Measurements from ENCODE around the gene NPM3.

Gene NPM3

GRCh38 chr10:101766306-101766705, 16.9 kb downstream of the NPM3 start:
- Histone ChIP-seq H4K20me1 (ENCODE audit: insufficient read depth, low read length) (no peaks in the 10 kb centered on the region), H3K36me3 (replicated peaks; ENCODE audit: insufficient read depth, low read length) (no peaks in the 10 kb centered on the region), H3K4me1 (ENCODE audit: low read length) (no peaks in the 10 kb centered on the region), H3K27me3 (replicated peaks; ENCODE audit: insufficient read depth, low read length) (peaks cover 32% of the 10 kb centered on the region), H3K9ac (ENCODE audit: low read length) (no peak overlapping the region), H3K27ac (ENCODE audit: low read length) (no peak overlapping the region), H2AFZ (ENCODE audit: low read length) (no peak overlapping the region), H3K4me3 (ENCODE audit: low read length) (no peak overlapping the region), H3K9me2 (replicated peaks; ENCODE audit: insufficient read depth, low read length) (no peaks in the 10 kb centered on the region), H3K79me2 (ENCODE audit: low read length) (no peaks in the 10 kb centered on the region), H3K9me3 (replicated peaks; ENCODE audit: insufficient read depth, low read length) (no peaks in the 10 kb centered on the region), H3K4me2 (ENCODE audit: low read depth, low read length) (no peak overlapping the region), H3F3A (ENCODE audit: insufficient read depth, low read length) (no peaks in the 10 kb centered on the region)
- TF ChIP-seq EZH2 (optimal IDR thresholded peaks at IDR 0.05; ENCODE audit: low read depth, low read length) (no peak), EZH2phosphoT487 (IDR thresholded peaks at IDR 0.05; ENCODE audit: low read length) (no peak)
- TF ChIP-seq, protein P1, sequence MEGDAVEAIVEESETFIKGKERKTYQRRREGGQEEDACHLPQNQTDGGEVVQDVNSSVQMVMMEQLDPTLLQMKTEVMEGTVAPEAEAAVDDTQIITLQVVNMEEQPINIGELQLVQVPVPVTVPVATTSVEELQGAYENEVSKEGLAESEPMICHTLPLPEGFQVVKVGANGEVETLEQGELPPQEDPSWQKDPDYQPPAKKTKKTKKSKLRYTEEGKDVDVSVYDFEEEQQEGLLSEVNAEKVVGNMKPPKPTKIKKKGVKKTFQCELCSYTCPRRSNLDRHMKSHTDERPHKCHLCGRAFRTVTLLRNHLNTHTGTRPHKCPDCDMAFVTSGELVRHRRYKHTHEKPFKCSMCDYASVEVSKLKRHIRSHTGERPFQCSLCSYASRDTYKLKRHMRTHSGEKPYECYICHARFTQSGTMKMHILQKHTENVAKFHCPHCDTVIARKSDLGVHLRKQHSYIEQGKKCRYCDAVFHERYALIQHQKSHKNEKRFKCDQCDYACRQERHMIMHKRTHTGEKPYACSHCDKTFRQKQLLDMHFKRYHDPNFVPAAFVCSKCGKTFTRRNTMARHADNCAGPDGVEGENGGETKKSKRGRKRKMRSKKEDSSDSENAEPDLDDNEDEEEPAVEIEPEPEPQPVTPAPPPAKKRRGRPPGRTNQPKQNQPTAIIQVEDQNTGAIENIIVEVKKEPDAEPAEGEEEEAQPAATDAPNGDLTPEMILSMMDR (IDR thresholded peaks at IDR 0.05; ENCODE audit: low read length): no peak
- no peak for DNase-seq

DNA sequence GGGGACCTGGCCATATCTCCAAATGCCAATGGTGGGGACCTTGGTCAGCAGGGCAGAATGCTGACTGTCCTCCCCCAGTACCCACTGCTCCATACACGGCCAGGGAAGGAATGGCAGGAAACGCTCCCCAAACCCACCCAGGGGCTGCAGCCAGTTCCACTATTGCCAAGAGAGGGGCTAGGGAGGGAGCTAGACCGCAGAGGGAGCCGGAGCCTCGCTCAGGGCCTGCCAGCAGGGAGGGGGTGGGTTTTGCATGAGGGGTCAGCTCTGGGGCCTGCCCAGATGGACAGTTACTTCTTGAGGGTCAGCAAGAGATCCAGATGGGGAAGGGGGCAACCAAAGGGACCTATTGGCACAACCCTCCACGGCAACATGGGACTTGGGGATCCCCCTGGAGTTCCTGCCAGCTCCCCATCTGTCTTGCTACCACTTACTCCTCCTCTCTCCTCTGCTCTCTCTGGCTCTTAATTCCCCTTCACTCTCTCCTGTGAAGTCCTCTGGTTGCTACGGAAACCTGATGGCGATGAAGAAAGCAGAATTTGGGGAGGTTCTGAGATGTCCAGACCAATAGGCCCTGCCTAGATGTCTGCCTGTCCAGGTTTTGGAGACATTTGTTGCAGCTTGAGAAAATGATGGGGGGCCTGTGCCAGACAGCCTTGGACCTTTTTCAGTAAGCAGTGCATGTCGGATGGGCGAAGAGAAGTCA, 20.0 kb downstream of the NPM3 start:
- H3K27me3 ChIP-seq (replicated peaks; ENCODE audit: insufficient read depth, low read length): peaks cover 19% of the 10 kb centered on the region
- H2AFZ ChIP-seq (ENCODE audit: low read length): no peak overlapping the region
- no peaks in the 10 kb centered on the region for H3F3A ChIP-seq (ENCODE audit: insufficient read depth, low read length)
- H3K9me2 ChIP-seq (replicated peaks; ENCODE audit: insufficient read depth, low read length): no peaks in the 10 kb centered on the region
- H3K9me3 ChIP-seq (replicated peaks; ENCODE audit: insufficient read depth, low read length): no peaks in the 10 kb centered on the region
- no peaks in the 10 kb centered on the region for H3K36me3 ChIP-seq (replicated peaks; ENCODE audit: insufficient read depth, low read length)
- H3K4me2 ChIP-seq (ENCODE audit: low read depth, low read length): no peak overlapping the region
- TF ChIP-seq, protein P1 (IDR thresholded peaks at IDR 0.05; ENCODE audit: low read length): no peak
- no peak for TF ChIP-seq EZH2phosphoT487 (IDR thresholded peaks at IDR 0.05; ENCODE audit: low read length)
- TF ChIP-seq EZH2 (optimal IDR thresholded peaks at IDR 0.05; ENCODE audit: low read depth, low read length): no peak
- no peaks in the 10 kb centered on the region for H3K4me1 ChIP-seq (ENCODE audit: low read length)
- H3K4me3 ChIP-seq (ENCODE audit: low read length): no peak overlapping the region
- H4K20me1 ChIP-seq (ENCODE audit: insufficient read depth, low read length): no peaks in the 10 kb centered on the region
- H3K79me2 ChIP-seq (ENCODE audit: low read length): no peaks in the 10 kb centered on the region
- no peak for DNase-seq
- no peak overlapping the region for H3K9ac ChIP-seq (ENCODE audit: low read length)
- H3K27ac ChIP-seq (ENCODE audit: low read length): no peak overlapping the region

DNA sequence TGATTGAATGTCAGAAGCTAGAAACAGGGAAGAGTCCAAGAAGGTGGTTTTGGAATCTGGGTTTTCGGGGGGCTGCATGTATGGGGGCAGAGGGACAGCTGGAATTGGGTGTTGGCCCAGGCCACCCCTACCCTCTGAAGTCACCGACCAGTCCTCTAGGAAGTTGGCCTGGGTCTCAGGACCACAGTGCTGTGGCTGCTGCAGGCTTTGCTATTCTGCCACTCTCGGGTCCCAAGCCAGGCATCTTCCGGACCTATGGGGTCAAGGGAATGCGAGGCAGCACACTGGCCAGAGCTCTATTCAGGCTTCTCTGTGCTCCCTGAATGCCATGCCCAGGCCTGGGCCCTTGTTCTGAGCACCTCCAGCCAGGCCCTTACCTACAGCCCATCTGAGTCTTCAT, 20.5 kb downstream of the NPM3 start:
- H3K4me1 ChIP-seq (ENCODE audit: low read length): no peaks in the 10 kb centered on the region
- no peaks in the 10 kb centered on the region for H3K9me2 ChIP-seq (replicated peaks; ENCODE audit: insufficient read depth, low read length)
- no peak overlapping the region for H3K4me2 ChIP-seq (ENCODE audit: low read depth, low read length)
- H3K27me3 ChIP-seq (replicated peaks; ENCODE audit: insufficient read depth, low read length): peaks cover 14% of the 10 kb centered on the region
- DNase-seq: no peak
- TF ChIP-seq EZH2phosphoT487 (IDR thresholded peaks at IDR 0.05; ENCODE audit: low read length) (no peak), EZH2 (optimal IDR thresholded peaks at IDR 0.05; ENCODE audit: low read depth, low read length) (no peak)
- TF ChIP-seq, protein P1 (IDR thresholded peaks at IDR 0.05; ENCODE audit: low read length): no peak
- no peaks in the 10 kb centered on the region for H4K20me1 ChIP-seq (ENCODE audit: insufficient read depth, low read length)
- H3K9me3 ChIP-seq (replicated peaks; ENCODE audit: insufficient read depth, low read length): no peaks in the 10 kb centered on the region
- H3K36me3 ChIP-seq (replicated peaks; ENCODE audit: insufficient read depth, low read length): no peaks in the 10 kb centered on the region
- H3K27ac ChIP-seq (ENCODE audit: low read length): no peak overlapping the region
- no peaks in the 10 kb centered on the region for H3K79me2 ChIP-seq (ENCODE audit: low read length)
- H2AFZ ChIP-seq (ENCODE audit: low read length): no peak overlapping the region
- no peak overlapping the region for H3K9ac ChIP-seq (ENCODE audit: low read length)
- no peak overlapping the region for H3K4me3 ChIP-seq (ENCODE audit: low read length)
- H3F3A ChIP-seq (ENCODE audit: insufficient read depth, low read length): no peaks in the 10 kb centered on the region
